ENCODE data around the gene MAD1L1.
"Not testable (repeated sequence)": the region's sequence is repeated elsewhere in the genome, so short reads cannot be mapped to it uniquely, and the experiment has no call there.

The MAD1L1 gene

GRCh38 chr7:2080477-2080876, 152.3 kb downstream of the MAD1L1 start:
- DNase-seq: no peak

GRCh38 chr7:2080060-2080387, 152.7 kb downstream of the MAD1L1 start:
- no peak for DNase-seq

- no peak for DNase-seq
Measured at GRCh38 chr7:2079332-2080059, 153.2 kb downstream of the MAD1L1 start.

GRCh38 chr7:2078899-2079298, 153.8 kb downstream of the MAD1L1 start:
- DNase-seq: no peak

GRCh38 chr7:2076649-2077064, 156.1 kb downstream of the MAD1L1 start:
- DNase-seq: no peak

- DNase-seq: no peak
Measured at GRCh38 chr7:2075811-2076210, 156.9 kb downstream of the MAD1L1 start.

- no peak for DNase-seq
Measured at GRCh38 chr7:2074691-2075090, 158.1 kb downstream of the MAD1L1 start.

- no peak for DNase-seq
Measured at GRCh38 chr7:2072798-2073197, 159.9 kb downstream of the MAD1L1 start.

- DNase-seq: no peak
Measured at GRCh38 chr7:2072042-2072441, 160.7 kb downstream of the MAD1L1 start.

- DNase-seq: no peak
Measured at GRCh38 chr7:2071133-2071832, 161.5 kb downstream of the MAD1L1 start.

GRCh38 chr7:2070151-2070763, 162.5 kb downstream of the MAD1L1 start:
- no peak for DNase-seq

GRCh38 chr7:2069472-2069860, 163.3 kb downstream of the MAD1L1 start:
- no peak for DNase-seq

- DNase-seq: no peak
Measured at GRCh38 chr7:2068693-2069471, 163.9 kb downstream of the MAD1L1 start.

GRCh38 chr7:2066251-2066919, 166.4 kb downstream of the MAD1L1 start:
- DNase-seq: no peak

- no peak for DNase-seq
Measured at GRCh38 chr7:2065528-2065927, 167.2 kb downstream of the MAD1L1 start.

GRCh38 chr7:2063563-2064260, 169.0 kb downstream of the MAD1L1 start:
- DNase-seq: no peak

GRCh38 chr7:2062648-2063047, 170.1 kb downstream of the MAD1L1 start:
- no peak for DNase-seq

- DNase-seq: no peak
Measured at GRCh38 chr7:2060701-2061100, 172.0 kb downstream of the MAD1L1 start.

GRCh38 chr7:2059964-2060700, 172.6 kb downstream of the MAD1L1 start:
- no peak for DNase-seq

- not testable (repeated sequence) for DNase-seq
Measured at GRCh38 chr7:2058246-2058645, 174.5 kb downstream of the MAD1L1 start.

GRCh38 chr7:2055956-2056355, 176.8 kb downstream of the MAD1L1 start:
- DNase-seq: no peak

Measured in T1000 (cell line).